ENCODE data around the gene TFIP11.

- TF ChIP-seq CTCF (IDR thresholded peaks at IDR 0.05) (no peak), POLR2A (IDR thresholded peaks at IDR 0.05) (no peak), POLR2AphosphoS5 (IDR thresholded peaks at IDR 0.05; ENCODE audit: insufficient read depth in 1 of 2, low read depth in 1 of 2) (no peak)
Measured at GRCh38 chr22:26489447-26490036, 22.7 kb downstream of the TFIP11 start.

Data from vagina (tissue), 2 donors.